Esophagus squamous epithelium (tissue), 5 donors: Measurements from ENCODE around the gene CD46. TPM values are rescaled to one million over a fixed set of nuclear protein-coding genes. Genes with fewer than 3 reads are reported as not detected.

Experiments
- DNase-seq: peaks from one replicate; lab custom pipeline; 2025; lab: John Stamatoyannopoulos, UW
- H3K27ac ChIP-seq, 4 donors: fragments of 200-600 bp; sonication (generic); one replicate each; pipeline ENCODE4 v1.5.1; 2016 to 2019; ENCODE audit warnings: mild to moderate bottlenecking in 1 of 4
- H3K27me3 ChIP-seq, 4 donors: fragments of 200-600 bp; sonication (generic); 1 replicate in 3 of 4; 2 replicates in 1 of 4; pipeline versions ENCODE4 v1.5.1 to v1.6.0; 2017 to 2021; ENCODE audit warnings: antibody characterized with exemption in 1 of 4
- H3K36me3 ChIP-seq, 3 donors: fragments of 200-600 bp; sonication (generic); one replicate each; pipeline ENCODE4 v1.5.1; 2016 to 2019
- H3K4me1 ChIP-seq, 3 donors: fragments of 200-600 bp; sonication (generic); one replicate each; pipeline ENCODE4 v1.5.1; 2017 to 2019
- H3K4me3 ChIP-seq, 4 donors: fragments of 200-600 bp; sonication (generic); 1 replicate in 3 of 4; 2 replicates in 1 of 4; pipeline ENCODE4 v1.5.1; 2016 to 2019; ENCODE audit warnings: mild to moderate bottlenecking in 2 of 4, moderate library complexity in 1 of 4
- H3K9me3 ChIP-seq, 3 donors: fragments of 200-600 bp; sonication (generic); one replicate each; pipeline ENCODE4 v1.5.1; 2016 to 2019
- CTCF ChIP-seq, 6 experiments: fragments of 450-650 bp in 4 of 6; fragments of 200-600 bp in 2 of 6; sonication (generic) in 2 of 6; IDR thresholded peaks; one replicate each; pipeline ENCODE4 v1.5.1; 2016 to 2019; ENCODE audit warnings: antibody characterized with exemption in 6 of 6, mild to moderate bottlenecking in 4 of 6, moderate library complexity in 4 of 6
- POLR2A ChIP-seq, 4 donors: fragments of 450-650 bp; IDR thresholded peaks; one replicate each; pipeline ENCODE4 v1.6.1; 2017; ENCODE audit warnings: antibody characterized with exemption in 4 of 4, mild to moderate bottlenecking in 4 of 4, moderate library complexity in 3 of 4
- WGBS, 2 donors: methylation state at CpG; one replicate each; pipeline ENCODE4 v1.1.5; 2018; 5-methylcytosine and 5-hydroxymethylcytosine counted together
- intact Hi-C: fragments of 100-400 bp; cut with DNase I; formaldehyde crosslinking; loops from one replicate; pipeline ENCODE4 v1.15.0; 2022
- total RNA-seq, 4 donors: library from RNA; depleted of rRNA; stranded (reverse); fragments of >200 nt; gene quantifications; one replicate each; pipeline ENCODE4 v1.1.0, GENCODE V29; 2016
- donor health status: DM: yes; HTN: yes; CAD: no.

Gene CD46
- total RNA-seq, 4 donors from 2014 or later: 131 to 191 (median 157) TPM

- Histone ChIP-seq H3K9me3 (no peaks in the 10 kb centered on the region), H3K4me3 (peak overlapping the region; percentile 69 to 79 (median 73)), H3K36me3 (peaks cover 0 to 7% (median 5%) of the 10 kb centered on the region in 3 donors), H3K27me3 (no peaks in the 10 kb centered on the region), H3K27ac (peak overlapping the region; percentile 91 to 95 (median 94)), H3K4me1 (peaks cover 20 to 85% (median 45%) of the 10 kb centered on the region in 3 donors)
- TF ChIP-seq CTCF (IDR thresholded peaks at IDR 0.05): no peak
- TF ChIP-seq POLR2A (IDR thresholded peaks at IDR 0.05): peak in 1 of 4 donors; percentile 4
- intact Hi-C loops: no loop called here
- no peak for DNase-seq
- 0% methylated on average over 5 to 14 of the region's 30 CpGs for WGBS, 2 donors
These were observed 673 bp downstream of the CD46 start for GRCh38 chr1:207752456-207752998.

- peaks cover 0 to 18% (median 8%) of the 10 kb centered on the region in 3 donors for H3K36me3 ChIP-seq
- no peak for DNase-seq
- WGBS, 2 donors: 55 to 65% methylated on average over 7 of the region's 7 CpGs
- intact Hi-C loops: no loop called here
- no peak for TF ChIP-seq POLR2A (IDR thresholded peaks at IDR 0.05)
- no peak for TF ChIP-seq CTCF (IDR thresholded peaks at IDR 0.05)
- H3K4me3 ChIP-seq: peak overlapping the region; percentile 69 to 79 (median 73)
- no peaks in the 10 kb centered on the region for H3K9me3 ChIP-seq
- no peaks in the 10 kb centered on the region for H3K27me3 ChIP-seq
- H3K4me1 ChIP-seq: peaks cover 20 to 76% (median 45%) of the 10 kb centered on the region in 3 donors
- peak overlapping the region in 3 of 4 donors; percentile 91 to 95 (median 95) for H3K27ac ChIP-seq
These were observed 1.8 kb downstream of the CD46 start for GRCh38 chr1:207753611-207754010.

- H3K4me1 ChIP-seq: peaks cover 20 to 72% (median 45%) of the 10 kb centered on the region in 3 donors
- TF ChIP-seq CTCF (IDR thresholded peaks at IDR 0.05) (no peak), POLR2A (IDR thresholded peaks at IDR 0.05) (no peak)
- peaks cover 0 to 22% (median 8%) of the 10 kb centered on the region in 3 donors for H3K36me3 ChIP-seq
- intact Hi-C loops: no loop called here
- peak overlapping the region in 1 of 4 donors; percentile 95 for H3K27ac ChIP-seq
- no peak for DNase-seq
- WGBS, 2 donors: 42 to 80% methylated on average over 4 of the region's 4 CpGs
- peak overlapping the region; percentile 69 to 79 (median 73) for H3K4me3 ChIP-seq
- H3K27me3 ChIP-seq: no peaks in the 10 kb centered on the region
- H3K9me3 ChIP-seq: no peaks in the 10 kb centered on the region
These were observed 2.2 kb downstream of the CD46 start for GRCh38 chr1:207754011-207754410.

GRCh38 chr1:207754974-207755700 is 3.3 kb downstream of the CD46 start:
- Histone ChIP-seq H3K4me3 (peak overlapping the region in 3 of 4 donors; percentile 0 to 21 (median 8)), H3K27ac (peak overlapping the region; percentile 9 to 61 (median 42)), H3K9me3 (no peaks in the 10 kb centered on the region), H3K36me3 (peaks cover 0 to 33% (median 8%) of the 10 kb centered on the region in 3 donors), H3K27me3 (no peaks in the 10 kb centered on the region), H3K4me1 (peaks cover 20 to 61% (median 41%) of the 10 kb centered on the region in 3 donors)
- TF ChIP-seq CTCF (IDR thresholded peaks at IDR 0.05): no peak
- TF ChIP-seq POLR2A (IDR thresholded peaks at IDR 0.05): no peak
- 43 to 63% methylated on average over 7 of the region's 7 CpGs for WGBS, 2 donors
- DNase-seq: no peak
- intact Hi-C loops: no loop called here
